ENCODE measurements around the gene AK5. TPM values are rescaled to one million over a fixed set of nuclear protein-coding genes. Genes with fewer than 3 reads are reported as not detected.
A peak's percentile ranks its signal among the peaks of the same experiment; 100 is the strongest.

Gene AK5
- total and polyA plus RNA-seq, 8 donors = 0.11 to 0.87 (median 0.28) TPM; not detected in 1

GRCh38 chr1:77313491-77313890, 31.7 kb downstream of the AK5 start:
- peak in 3 of 4 donors; percentile 64 to 69 (median 66) for ATAC-seq
- Histone ChIP-seq H3K27me3 (no peaks in the 10 kb centered on the region), H3K4me3 (no peak overlapping the region), H3K9me3 (no peaks in the 10 kb centered on the region), H3K4me1 (no peaks in the 10 kb centered on the region), H3K36me3 (no peaks in the 10 kb centered on the region), H3K27ac (no peak overlapping the region)
- no peak for FAIRE-seq
- WGBS, 2 donors = 36 to 43% methylated on average over 8 of the region's 8 CpGs
- TF ChIP-seq CTCF (IDR thresholded peaks at IDR 0.05) = peak in 1 of 4 donors; percentile 9
- DNase-seq = peak in 1 of 6 donors; percentile 31
- intact Hi-C loops (cut with DNase I) = no loop called here

- intact Hi-C loops (cut with DNase I) = no loop called here
- H3K36me3 ChIP-seq = no peaks in the 10 kb centered on the region
- no peak overlapping the region for H3K4me3 ChIP-seq
- ATAC-seq (no peak), DNase-seq (no peak), FAIRE-seq (no peak)
- H3K9me3 ChIP-seq = no peaks in the 10 kb centered on the region
- no peak overlapping the region for H3K27ac ChIP-seq
- no peaks in the 10 kb centered on the region for H3K4me1 ChIP-seq
- no peak for TF ChIP-seq CTCF (IDR thresholded peaks at IDR 0.05)
- 53 to 68% methylated on average over 1 of the region's 1 CpG for WGBS, 2 donors
- H3K27me3 ChIP-seq = no peaks in the 10 kb centered on the region
Measured at GRCh38 chr1:77316006-77316405, 34.2 kb downstream of the AK5 start.

GRCh38 chr1:77316966-77317365, 35.1 kb downstream of the AK5 start:
- Histone ChIP-seq H3K27ac (no peak overlapping the region), H3K4me3 (no peak overlapping the region), H3K4me1 (peaks cover 0 to 4% (median 0%) of the 10 kb centered on the region in 3 donors), H3K27me3 (no peaks in the 10 kb centered on the region), H3K36me3 (no peaks in the 10 kb centered on the region), H3K9me3 (no peaks in the 10 kb centered on the region)
- ATAC-seq (no peak), DNase-seq (no peak), FAIRE-seq (no peak)
- WGBS, 2 donors = 52 to 84% methylated on average over 3 of the region's 3 CpGs
- intact Hi-C loops (cut with DNase I) = no loop called here
- TF ChIP-seq CTCF (IDR thresholded peaks at IDR 0.05) = no peak

GRCh38 chr1:77319036-77319705, 37.4 kb downstream of the AK5 start:
- 66 to 89% methylated on average over 1 of the region's 1 CpG for WGBS, 2 donors

More at GRCh38 chr1:77319036-77319705, 37.4 kb downstream of the AK5 start:
- no peak for TF ChIP-seq CTCF (IDR thresholded peaks at IDR 0.05)
- FAIRE-seq = no peak
- H3K27ac ChIP-seq = no peak overlapping the region
- peaks cover 0 to 6% (median 3%) of the 10 kb centered on the region in 3 donors for H3K4me1 ChIP-seq
- H3K4me3 ChIP-seq = no peak overlapping the region
- no peaks in the 10 kb centered on the region for H3K36me3 ChIP-seq
- ATAC-seq = no peak
- H3K27me3 ChIP-seq = no peaks in the 10 kb centered on the region
- intact Hi-C loops (cut with DNase I) = no loop called here
- no peak for DNase-seq
- H3K9me3 ChIP-seq = no peaks in the 10 kb centered on the region

Measured in pancreas (tissue), 10 donors.